H9 (cell line): ENCODE measurements around the gene ARAP1. TPM values are rescaled to one million over a fixed set of nuclear protein-coding genes. Genes with fewer than 3 reads are reported as not detected.

ENCODE experiments used
- DNase-seq: peaks from one replicate; pipeline ENCODE4 v3.0.0-alpha.2; 2017
- H2AFZ ChIP-seq: one replicate; pipeline ENCODE4 v1.6.1; 2013; ENCODE audit warnings: mild to moderate bottlenecking, low read length, control low read depth, moderate library complexity
- H2AK5ac ChIP-seq: 2 replicates; pipeline ENCODE4 v1.6.1; 2013; ENCODE audit warnings: low read length, control low read depth, mixed read lengths; ENCODE audit not compliant: insufficient read length
- H2BK120ac ChIP-seq: one replicate; pipeline ENCODE4 v1.6.1; 2013; ENCODE audit warnings: low read depth, mild to moderate bottlenecking, low read length, control low read depth, inconsistent platforms; ENCODE audit not compliant: poor library complexity, severe bottlenecking
- H2BK12ac ChIP-seq: 2 replicates; pipeline ENCODE4 v1.6.1; 2013; ENCODE audit warnings: low read length, control low read depth, mixed read lengths, low read depth; ENCODE audit not compliant: insufficient read length
- H2BK15ac ChIP-seq: 2 replicates; pipeline ENCODE4 v1.6.1; 2013; ENCODE audit warnings: low read depth, low read length, control low read depth
- H2BK20ac ChIP-seq: one replicate; pipeline ENCODE4 v1.6.1; 2013; ENCODE audit warnings: low read depth, mild to moderate bottlenecking, low read length, control low read depth, inconsistent platforms; ENCODE audit not compliant: poor library complexity, severe bottlenecking
- H2BK5ac ChIP-seq: 2 replicates; pipeline ENCODE4 v1.6.1; 2013; ENCODE audit warnings: low read length, control low read depth, mixed read lengths; ENCODE audit not compliant: insufficient read length
- H3K14ac ChIP-seq: 2 replicates; pipeline ENCODE4 v1.6.1; 2013; ENCODE audit warnings: low read length, control low read depth; ENCODE audit not compliant: insufficient read depth
- H3K18ac ChIP-seq: 2 replicates; pipeline ENCODE4 v1.6.1; 2013; ENCODE audit warnings: low read depth, mild to moderate bottlenecking, mixed read lengths, low read length, control low read depth; ENCODE audit not compliant: insufficient read length
- H3K23ac ChIP-seq: 2 replicates; pipeline ENCODE4 v1.6.1; 2013; ENCODE audit warnings: low read length, control low read depth, mixed read lengths, low read depth; ENCODE audit not compliant: insufficient read length
- H3K23me2 ChIP-seq: 2 replicates; pipeline ENCODE4 v1.6.1; 2013; ENCODE audit warnings: low read depth, mild to moderate bottlenecking, mixed read lengths, low read length, control low read depth; ENCODE audit not compliant: insufficient read length, poor library complexity, severe bottlenecking
- H3K27ac ChIP-seq: 2 replicates; pipeline ENCODE4 v1.5.1; 2013; ENCODE audit warnings: low read length, control low read depth, mixed read lengths, low read depth; ENCODE audit not compliant: insufficient read length
- H3K27me3 ChIP-seq: 2 replicates; pipeline ENCODE4 v1.6.1; 2013; ENCODE audit warnings: low read length, control low read depth, inconsistent platforms; ENCODE audit not compliant: insufficient read depth
- H3K4ac ChIP-seq: 2 replicates; pipeline ENCODE4 v1.6.1; 2013; ENCODE audit warnings: low read depth, mild to moderate bottlenecking, control low read depth, inconsistent platforms, low read length, moderate library complexity
- H3K4me1 ChIP-seq: 2 replicates; pipeline ENCODE4 v1.6.1; 2013; ENCODE audit warnings: low read length, control low read depth, inconsistent platforms; ENCODE audit not compliant: insufficient read depth
- H3K4me2 ChIP-seq: 2 replicates; pipeline ENCODE4 v1.6.1; 2013; ENCODE audit warnings: low read length, control low read depth, mixed read lengths; ENCODE audit not compliant: insufficient read length, insufficient read depth
- H3K56ac ChIP-seq: 2 replicates; pipeline ENCODE4 v1.6.1; 2013; ENCODE audit warnings: low read depth, mild to moderate bottlenecking, mixed read lengths, low read length, control low read depth; ENCODE audit not compliant: insufficient read length
- H3K79me1 ChIP-seq: 2 replicates; pipeline ENCODE4 v1.6.1; 2013; ENCODE audit warnings: low read depth, mild to moderate bottlenecking, moderate library complexity, low read length, control low read depth, inconsistent platforms; ENCODE audit not compliant: insufficient read depth, poor library complexity, severe bottlenecking
- H3K79me2 ChIP-seq: 2 replicates; pipeline ENCODE4 v1.6.1; 2013; ENCODE audit warnings: low read length, control low read depth, inconsistent platforms; ENCODE audit not compliant: insufficient read depth
- H3K9ac ChIP-seq: 2 replicates; pipeline ENCODE4 v1.6.1; 2013; ENCODE audit warnings: low read length, control low read depth, mixed read lengths; ENCODE audit not compliant: insufficient read length; ENCODE audit errors: extremely low read depth
- H3K9me3 ChIP-seq: one replicate; pipeline ENCODE4 v1.6.1; 2013; ENCODE audit warnings: low read depth, low read length, inconsistent platforms; ENCODE audit not compliant: control insufficient read depth
- H3T11ph ChIP-seq: one replicate; pipeline ENCODE4 v1.6.1; 2013; ENCODE audit warnings: mild to moderate bottlenecking, low read length, control low read depth, inconsistent platforms
- H4K20me1 ChIP-seq: one replicate; pipeline ENCODE4 v1.6.1; 2013; ENCODE audit not compliant: control insufficient read depth, insufficient read length, insufficient read depth
- H4K5ac ChIP-seq: 2 replicates; pipeline ENCODE4 v1.6.1; 2013; ENCODE audit warnings: low read depth, mild to moderate bottlenecking, mixed read lengths, low read length, control low read depth; ENCODE audit not compliant: insufficient read length
- H4K8ac ChIP-seq: replicated peaks from 2 replicates; pipeline ENCODE4 v1.6.1; 2013; ENCODE audit warnings: low read length, control low read depth, mixed read lengths, low read depth; ENCODE audit not compliant: insufficient read length
- H4K91ac ChIP-seq: 2 replicates; pipeline ENCODE4 v1.6.1; 2013; ENCODE audit warnings: low read depth, mild to moderate bottlenecking, moderate library complexity, mixed read lengths, low read length, control low read depth; ENCODE audit not compliant: insufficient read length
- H3K27ac Mint-ChIP-seq, 3 experiments: 2 replicates in 2 of 3; 3 replicates in 1 of 3; pipeline ENCODE4 v1.8.0; 2020 to 2021; ENCODE audit warnings: mixed read lengths in 3 of 3, mild to moderate bottlenecking in 1 of 3, moderate library complexity in 1 of 3
- H3K27me3 Mint-ChIP-seq: 2 replicates; pipeline ENCODE4 v1.8.0; 2021; ENCODE audit warnings: low read depth, mild to moderate bottlenecking, moderate library complexity, mixed read lengths
- H3K36me3 Mint-ChIP-seq, 3 experiments: 2 replicates in 2 of 3; 3 replicates in 1 of 3; pipeline ENCODE4 v1.8.0; 2020 to 2021; ENCODE audit warnings: low read depth in 3 of 3, mixed read lengths in 3 of 3; ENCODE audit not compliant: insufficient read depth in 1 of 3
- H3K4me1 Mint-ChIP-seq, 2 experiments: 2 replicates each; pipeline ENCODE4 v1.8.0; 2020; ENCODE audit warnings: mixed read lengths in 2 of 2
- H3K4me3 Mint-ChIP-seq, 2 experiments: 2 replicates in 1 of 2; 3 replicates in 1 of 2; pipeline ENCODE4 v1.8.0; 2020 to 2021; ENCODE audit warnings: mild to moderate bottlenecking in 2 of 2, mixed read lengths in 2 of 2, moderate library complexity in 1 of 2
- H3K9me3 Mint-ChIP-seq, 2 experiments: 2 replicates in 1 of 2; 3 replicates in 1 of 2; pipeline ENCODE4 v1.8.0; 2020; ENCODE audit warnings: mild to moderate bottlenecking in 2 of 2, mixed read lengths in 2 of 2, moderate library complexity in 1 of 2
- WGBS: extraction: QIAGEN DNeasy Blood & Tissue Kit; methylation state at CpG from one replicate; pipeline ENCODE4 v1.1.7; 2013; ENCODE audit warnings: missing lambda C conversion rate, low lambda C conversion rate, mixed read lengths; ENCODE audit not compliant: insufficient read length; ENCODE audit errors: extremely low coverage; 5-methylcytosine and 5-hydroxymethylcytosine counted together
- total RNA-seq: library from RNA; stranded (reverse); gene quantifications from 2 replicates; pipeline ENCODE4 v1.2.1, GENCODE V29; 2021
- TF ChIP-seq, protein P1 (sequence below): fragments of 200-600 bp; sonication (generic); conservative IDR thresholded peaks from 3 replicates; pipeline ENCODE4 v1.8.0; 2021; ENCODE audit warnings: antibody characterized with exemption, mild to moderate bottlenecking

Gene ARAP1
- total RNA-seq, 1 experiment from 2014 or later: 59.4 TPM

DNA sequence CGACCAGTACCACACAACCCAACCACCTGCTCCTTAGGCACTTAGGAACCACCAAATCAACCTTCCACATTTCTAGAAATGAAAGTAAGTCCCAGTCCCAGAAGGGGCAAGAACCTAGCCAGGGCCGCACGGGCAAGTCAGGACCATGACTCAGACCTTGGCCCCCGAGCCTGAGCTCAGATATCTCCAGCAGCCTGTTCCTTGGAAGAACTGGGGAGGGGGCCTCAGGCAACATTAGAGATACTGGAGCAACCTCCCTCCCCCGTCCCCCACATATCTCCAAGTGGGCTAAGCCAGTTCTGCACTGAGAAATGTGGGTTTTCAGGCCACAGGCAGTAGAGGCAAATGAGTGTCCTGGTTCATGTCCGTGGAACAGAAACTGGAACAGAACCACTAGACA, 7.7 kb downstream of the ARAP1 start:
- no peaks in the 10 kb centered on the region for H3K9me3 Mint-ChIP-seq

More for the DNA sequence above, 7.7 kb downstream of the ARAP1 start:
- Histone ChIP-seq H2BK120ac (no peak overlapping the region), H2BK20ac (no peak overlapping the region), H3K27ac (no peak overlapping the region), H3K23me2 (no peaks in the 10 kb centered on the region), H3K27me3 (no peaks in the 10 kb centered on the region), H4K20me1 (no peaks in the 10 kb centered on the region), H3K79me1 (no peaks in the 10 kb centered on the region), H2BK12ac (no peak overlapping the region), H3K56ac (no peak overlapping the region), H2BK15ac (no peak overlapping the region), H3K9me3 (no peaks in the 10 kb centered on the region), H3K18ac (no peak overlapping the region), H4K8ac (no peak overlapping the region), H3K79me2 (peaks cover 19% of the 10 kb centered on the region; the same call in 1 of the 2 replicates), H2BK5ac (no peak overlapping the region), H4K5ac (no peak overlapping the region), H3T11ph (no peak overlapping the region), H3K23ac (no peak overlapping the region), H2AFZ (no peak overlapping the region), H2AK5ac (no peak overlapping the region), H3K9ac (no peak overlapping the region), H3K4ac (no peak overlapping the region), H3K4me1 (peaks cover 10% of the 10 kb centered on the region), H3K14ac (no peak overlapping the region), H4K91ac (no peak overlapping the region), H3K4me2 (no peak overlapping the region)
- Mint-ChIP-seq H3K4me3 (no peak overlapping the region), H3K4me1 (peaks cover 35 to 41% of the 10 kb centered on the region in 2 experiments), H3K27ac (peak overlapping the region in 2 of 3 experiments; percentile 44 to 90; a peak in 3 of 7 replicates), H3K27me3 (no peaks in the 10 kb centered on the region), H3K36me3 (peaks cover 4 to 10% (median 4%) of the 10 kb centered on the region in 3 experiments; a peak in 6 of 7 replicates)
- TF ChIP-seq, protein P1, sequence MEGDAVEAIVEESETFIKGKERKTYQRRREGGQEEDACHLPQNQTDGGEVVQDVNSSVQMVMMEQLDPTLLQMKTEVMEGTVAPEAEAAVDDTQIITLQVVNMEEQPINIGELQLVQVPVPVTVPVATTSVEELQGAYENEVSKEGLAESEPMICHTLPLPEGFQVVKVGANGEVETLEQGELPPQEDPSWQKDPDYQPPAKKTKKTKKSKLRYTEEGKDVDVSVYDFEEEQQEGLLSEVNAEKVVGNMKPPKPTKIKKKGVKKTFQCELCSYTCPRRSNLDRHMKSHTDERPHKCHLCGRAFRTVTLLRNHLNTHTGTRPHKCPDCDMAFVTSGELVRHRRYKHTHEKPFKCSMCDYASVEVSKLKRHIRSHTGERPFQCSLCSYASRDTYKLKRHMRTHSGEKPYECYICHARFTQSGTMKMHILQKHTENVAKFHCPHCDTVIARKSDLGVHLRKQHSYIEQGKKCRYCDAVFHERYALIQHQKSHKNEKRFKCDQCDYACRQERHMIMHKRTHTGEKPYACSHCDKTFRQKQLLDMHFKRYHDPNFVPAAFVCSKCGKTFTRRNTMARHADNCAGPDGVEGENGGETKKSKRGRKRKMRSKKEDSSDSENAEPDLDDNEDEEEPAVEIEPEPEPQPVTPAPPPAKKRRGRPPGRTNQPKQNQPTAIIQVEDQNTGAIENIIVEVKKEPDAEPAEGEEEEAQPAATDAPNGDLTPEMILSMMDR: no peak
- DNase-seq: no peak
- no CpG with 5 or more reads among the region's 6 CpGs for WGBS
